Mesothelial cell of epicardium (in vitro differentiated cells): ENCODE data around the gene NDRG4. TPM values are rescaled to one million over a fixed set of nuclear protein-coding genes. Genes with fewer than 3 reads are reported as not detected.

ENCODE experiments used
- DNase-seq, 2 experiments: peaks; one replicate each; pipeline ENCODE4 v3.0.0; 2021; ENCODE audit warnings: low spot score in 2 of 2; ENCODE audit not compliant: unreplicated experiment in 2 of 2
- H3K27ac Mint-ChIP-seq: 2 replicates; pipeline ENCODE4 v1.8.0; 2021; ENCODE audit warnings: mixed read lengths
- H3K27me3 Mint-ChIP-seq: 2 replicates; pipeline ENCODE4 v1.8.0; 2021; ENCODE audit warnings: low read depth, mixed read lengths
- H3K36me3 Mint-ChIP-seq: 2 replicates; pipeline ENCODE4 v1.8.0; 2021; ENCODE audit warnings: mixed read lengths
- H3K4me1 Mint-ChIP-seq: 2 replicates; pipeline ENCODE4 v1.8.0; 2021; ENCODE audit warnings: mixed read lengths
- H3K4me3 Mint-ChIP-seq: 2 replicates; pipeline ENCODE4 v1.8.0; 2021; ENCODE audit warnings: mild to moderate bottlenecking, moderate library complexity, mixed read lengths
- H3K9me3 Mint-ChIP-seq: 2 replicates; pipeline ENCODE4 v1.8.0; 2021; ENCODE audit warnings: mixed read lengths
- CTCF ChIP-seq: fragments of 200-600 bp; sonication (generic); IDR thresholded peaks from one replicate; pipeline ENCODE4 v1.5.0; 2021; ENCODE audit warnings: antibody characterized with exemption; ENCODE audit not compliant: unreplicated experiment
- total RNA-seq: library from RNA; stranded (reverse); gene quantifications from 3 replicates; pipeline ENCODE4 v1.2.1, GENCODE V29; 2021

The NDRG4 gene
- total RNA-seq, 1 donor from 2014 or later: 17.4 TPM

DNA sequence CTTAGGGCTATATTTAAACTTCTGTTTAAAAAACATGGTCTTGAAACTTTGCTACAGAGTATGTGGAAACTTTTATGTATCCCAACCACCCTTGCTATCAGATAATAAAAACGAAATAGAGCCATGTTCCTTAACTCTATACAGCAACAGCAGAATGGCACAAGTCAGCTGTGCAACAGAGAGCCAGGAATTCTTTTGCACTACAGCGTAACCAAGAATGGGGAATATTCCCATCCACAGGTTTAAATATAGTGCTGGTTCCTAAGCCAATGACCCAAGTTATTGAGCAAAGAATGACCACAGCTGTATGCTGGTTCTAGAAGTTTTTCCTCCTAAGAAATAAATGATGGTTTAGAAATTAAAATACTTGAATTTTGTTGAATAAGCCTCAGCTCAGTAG, 48.4 kb downstream of the NDRG4 start:
- Mint-ChIP-seq H3K4me3 (no peak overlapping the region), H3K27me3 (no peaks in the 10 kb centered on the region), H3K27ac (no peak overlapping the region), H3K4me1 (no peaks in the 10 kb centered on the region), H3K36me3 (peaks cover 27% of the 10 kb centered on the region), H3K9me3 (no peaks in the 10 kb centered on the region)
- DNase-seq: no peak
- TF ChIP-seq CTCF: no peak

- DNase-seq: no peak
- Mint-ChIP-seq H3K27me3 (no peaks in the 10 kb centered on the region), H3K36me3 (peaks cover 34% of the 10 kb centered on the region), H3K27ac (no peak overlapping the region), H3K4me1 (no peaks in the 10 kb centered on the region), H3K9me3 (no peaks in the 10 kb centered on the region), H3K4me3 (no peak overlapping the region)
- TF ChIP-seq CTCF: no peak
Observed at GRCh38 chr16:58551496-58551895, 51.6 kb downstream of the NDRG4 start.

DNA sequence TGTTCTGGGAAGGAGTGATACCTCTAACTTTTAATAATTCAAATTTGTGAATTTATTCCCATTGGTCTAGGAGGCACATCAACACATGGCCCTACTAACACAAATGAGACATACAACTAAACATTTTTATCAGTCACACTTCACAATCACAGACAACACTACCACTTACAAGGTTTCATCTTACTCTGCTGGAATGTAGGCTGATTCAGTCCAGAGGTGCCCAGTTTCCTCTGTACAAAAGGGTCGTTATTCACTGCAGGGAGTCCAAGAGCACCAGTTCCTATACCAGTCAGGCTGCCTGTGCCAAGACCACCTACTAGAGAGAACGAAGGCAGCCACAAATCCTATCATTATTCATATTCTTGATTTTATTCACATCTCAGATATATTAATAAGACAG, 56.7 kb downstream of the NDRG4 start:
- H3K4me3 Mint-ChIP-seq: no peak overlapping the region
- H3K27ac Mint-ChIP-seq: peak overlapping the region; percentile 77
- no peaks in the 10 kb centered on the region for H3K27me3 Mint-ChIP-seq
- no peak for DNase-seq
- no peaks in the 10 kb centered on the region for H3K9me3 Mint-ChIP-seq
- H3K36me3 Mint-ChIP-seq: peaks cover 35% of the 10 kb centered on the region
- H3K4me1 Mint-ChIP-seq: no peaks in the 10 kb centered on the region
- TF ChIP-seq CTCF: no peak

Other genes starting within 250 kb of the NDRG4 start
- gene PRSS54, start 205.1 kb upstream of the NDRG4 start, total RNA-seq: not detected in 3 replicates
- gene GINS3, start 107.7 kb upstream of the NDRG4 start, total RNA-seq: 5.0 to 6.0 TPM (median 5.5 TPM) in 3 replicates
- 27.1 to 29.4 TPM (median 28.9 TPM) in 3 replicates for gene SETD6, start 15.4 kb downstream of the NDRG4 start, total RNA-seq
- 194 to 213 TPM (median 204 TPM) in 3 replicates for gene CNOT1, start 129.7 kb downstream of the NDRG4 start, total RNA-seq
- 29.0 to 33.0 TPM (median 29.8 TPM) in 3 replicates for gene SLC38A7, start 184.6 kb downstream of the NDRG4 start, total RNA-seq
- gene GOT2, start 234.2 kb downstream of the NDRG4 start, total RNA-seq: 71.2 to 75.7 TPM (median 73.7 TPM) in 3 replicates